H1 (cell line): ENCODE data around the gene ZFYVE27. TPM values are rescaled to one million over a fixed set of nuclear protein-coding genes. Genes with fewer than 3 reads are reported as not detected.
A peak's percentile ranks its signal among the peaks of the same experiment; 100 is the strongest.

Experiments
- CTCF ChIA-PET: fragments of 300-600 bp; sonication (Branson Sonifier 250); formaldehyde crosslinking; loops from one replicate; lab custom pipeline; 2021; ENCODE audit not compliant: partially characterized antibody; lab: Charles Lee
- POLR2A ChIA-PET: fragments of 300-600 bp; sonication (Branson Sonifier 250); formaldehyde crosslinking; loops from one replicate; lab custom pipeline; 2021; ENCODE audit warnings: inconsistent platforms; ENCODE audit not compliant: partially characterized antibody; lab: Charles Lee
- DNase-seq, 2 experiments: peaks; one replicate each; pipeline versions ENCODE4 v3.0.0 to v3.0.0-alpha.2; 2010 to 2022; ENCODE audit warnings: low spot score in 2 of 2, low read depth in 1 of 2, mixed read lengths in 1 of 2
- FAIRE-seq: peaks from 2 replicates; lab custom pipeline; 2011; peaks lifted over from hg19 to GRCh38; lab: Jason Lieb, UNC
- H2AFZ ChIP-seq: 2 replicates; pipeline ENCODE4 v1.8.1; 2012; ENCODE audit warnings: low read length, inconsistent platforms
- H2AK5ac ChIP-seq: 2 replicates; pipeline ENCODE4 v1.6.1; 2013; ENCODE audit warnings: low read depth, low read length
- H2BK120ac ChIP-seq: replicated peaks from 2 replicates; pipeline ENCODE3; 2013; ENCODE audit warnings: low read depth, low read length, inconsistent platforms
- H2BK12ac ChIP-seq: 2 replicates; pipeline ENCODE4 v1.6.1; 2013; ENCODE audit warnings: low read depth, low read length
- H2BK15ac ChIP-seq: 2 replicates; pipeline ENCODE4 v1.6.1; 2013; ENCODE audit warnings: low read length
- H2BK20ac ChIP-seq: 2 replicates; pipeline ENCODE4 v1.6.1; 2013; ENCODE audit warnings: low read length
- H2BK5ac ChIP-seq: 2 replicates; pipeline ENCODE4 v1.6.1; 2013; ENCODE audit warnings: low read depth, low read length
- H3K14ac ChIP-seq: 2 replicates; pipeline ENCODE4 v1.6.1; 2013; ENCODE audit warnings: inconsistent platforms; ENCODE audit not compliant: insufficient read length
- H3K18ac ChIP-seq: 2 replicates; pipeline ENCODE4 v1.6.1; 2013; ENCODE audit warnings: low read length; ENCODE audit errors: extremely low read depth
- H3K23ac ChIP-seq: 2 replicates; pipeline ENCODE4 v1.6.1; 2013; ENCODE audit warnings: inconsistent platforms; ENCODE audit not compliant: insufficient read length
- H3K23me2 ChIP-seq: 2 replicates; pipeline ENCODE4 v1.6.1; 2013; ENCODE audit warnings: low read depth, low read length
- H3K27ac ChIP-seq: 2 replicates; pipeline ENCODE4 v1.6.1; 2011; ENCODE audit warnings: low read depth, low read length, inconsistent platforms
- H3K27me3 ChIP-seq, 4 experiments: replicated peaks in 1 of 4; 1 replicate in 1 of 4; 2 replicates in 3 of 4; pipeline versions ENCODE4 v1.6.1 to v1.8.1; 2011 to 2013; ENCODE audit warnings: low read length in 3 of 4, mild to moderate bottlenecking in 3 of 4, inconsistent platforms in 2 of 4, mixed read lengths in 2 of 4, moderate library complexity in 1 of 4; ENCODE audit not compliant: control insufficient read depth in 3 of 4, insufficient read depth in 3 of 4; ENCODE audit errors: extremely low read depth in 1 of 4
- H3K36me3 ChIP-seq, 4 experiments: 2 replicates each; pipeline versions ENCODE4 v1.6.1 to v1.8.1; 2011 to 2013; ENCODE audit warnings: mild to moderate bottlenecking in 4 of 4, low read length in 3 of 4, moderate library complexity in 2 of 4, control low read depth in 1 of 4, inconsistent platforms in 1 of 4; ENCODE audit not compliant: insufficient read depth in 4 of 4, control insufficient read depth in 2 of 4
- H3K4ac ChIP-seq: replicated peaks from 2 replicates; pipeline ENCODE3; 2013; ENCODE audit warnings: low read length, low read depth, mixed read lengths, inconsistent platforms; ENCODE audit not compliant: insufficient read length
- H3K4me1 ChIP-seq, 4 experiments: replicated peaks in 1 of 4; 1 replicate in 1 of 4; 2 replicates in 3 of 4; pipeline versions ENCODE4 v1.6.1 to v1.8.1; 2011 to 2013; ENCODE audit warnings: low read length in 3 of 4, inconsistent platforms in 2 of 4, mixed read lengths in 1 of 4; ENCODE audit not compliant: insufficient read depth in 4 of 4, control insufficient read depth in 3 of 4
- H3K4me2 ChIP-seq, 2 experiments: 2 replicates each; pipeline versions ENCODE4 v1.6.1 to v1.8.1; 2011 to 2013; ENCODE audit warnings: low read depth in 2 of 2, low read length in 2 of 2, control low read depth in 1 of 2, inconsistent platforms in 1 of 2, mild to moderate bottlenecking in 1 of 2; ENCODE audit not compliant: insufficient read depth in 1 of 2
- H3K4me3 ChIP-seq, 4 experiments: fragments of 200-600, 300-600 bp in 1 of 4; sonication (generic), shearing (Covaris generic), sonication (Bioruptor Twin) in 1 of 4; 2 replicates each; pipeline versions ENCODE4 v1.5.1 to v1.8.1; 2011 to 2016; ENCODE audit warnings: low read length in 4 of 4, low read depth in 3 of 4, control low read depth in 2 of 4, inconsistent platforms in 2 of 4, mild to moderate bottlenecking in 2 of 4, mixed read lengths in 1 of 4, moderate library complexity in 1 of 4; ENCODE audit not compliant: insufficient read depth in 2 of 4; ENCODE audit errors: extremely low read depth in 1 of 4
- H3K56ac ChIP-seq: replicated peaks from 2 replicates; pipeline ENCODE3; 2013; ENCODE audit warnings: low read depth, mild to moderate bottlenecking, mixed read lengths, low read length, inconsistent platforms; ENCODE audit not compliant: insufficient read length
- H3K79me1 ChIP-seq: 2 replicates; pipeline ENCODE4 v1.6.1; 2013; ENCODE audit warnings: low read depth, low read length, control low read depth
- H3K79me2 ChIP-seq, 2 experiments: 2 replicates each; pipeline versions ENCODE4 v1.6.1 to v1.8.1; 2012 to 2013; ENCODE audit warnings: low read length in 2 of 2, mild to moderate bottlenecking in 2 of 2, inconsistent platforms in 1 of 2; ENCODE audit not compliant: insufficient read depth in 2 of 2, control insufficient read depth in 1 of 2
- H3K9ac ChIP-seq, 4 experiments: replicated peaks in 1 of 4; 1 replicate in 1 of 4; 2 replicates in 3 of 4; pipeline versions ENCODE4 v1.6.1 to v1.8.1; 2011 to 2013; ENCODE audit warnings: low read depth in 3 of 4, low read length in 3 of 4, control low read depth in 2 of 4, mild to moderate bottlenecking in 2 of 4, moderate library complexity in 2 of 4, inconsistent platforms in 1 of 4; ENCODE audit errors: extremely low read depth in 1 of 4
- H3K9me3 ChIP-seq, 2 experiments: 2 replicates each; pipeline versions ENCODE4 v1.6.1 to v1.8.1; 2012 to 2013; ENCODE audit warnings: mild to moderate bottlenecking in 2 of 2, moderate library complexity in 2 of 2, control low read depth in 1 of 2, inconsistent platforms in 1 of 2, low read depth in 1 of 2, low read length in 1 of 2, mixed read lengths in 1 of 2; ENCODE audit not compliant: insufficient read depth in 2 of 2
- H4K20me1 ChIP-seq, 2 experiments: replicated peaks in 1 of 2; 2 replicates each; pipeline versions ENCODE3 to v1.8.1; 2011 to 2013; ENCODE audit warnings: inconsistent platforms in 2 of 2, low read length in 2 of 2, mild to moderate bottlenecking in 1 of 2; ENCODE audit not compliant: insufficient read depth in 2 of 2, control insufficient read depth in 1 of 2
- H4K5ac ChIP-seq: 2 replicates; pipeline ENCODE4 v1.6.1; 2013; ENCODE audit warnings: low read length, low read depth, mixed read lengths, inconsistent platforms; ENCODE audit not compliant: insufficient read length
- H4K8ac ChIP-seq: 2 replicates; pipeline ENCODE4 v1.8.0; 2013; ENCODE audit warnings: mild to moderate bottlenecking, moderate library complexity, low read length, inconsistent platforms; ENCODE audit not compliant: insufficient read depth; ENCODE audit errors: extremely low read depth
- H4K91ac ChIP-seq: replicated peaks from 2 replicates; pipeline ENCODE3; 2013; ENCODE audit warnings: low read length, mixed read lengths, inconsistent platforms; ENCODE audit not compliant: insufficient read length
- PHF8 ChIP-seq: fragments of 200-600 bp; sonication (generic); conservative IDR thresholded peaks from 2 replicates; pipeline ENCODE4 v1.7.1; 2012; ENCODE audit warnings: low read depth, mild to moderate bottlenecking, inconsistent platforms, low read length, moderate library complexity
- RFX5 ChIP-seq: IDR thresholded peaks from 2 replicates; pipeline ENCODE4 v1.6.1; 2011; ENCODE audit warnings: low read depth, low read length, improper control_type of control experiment, borderline replicate concordance
- TAF7 ChIP-seq: optimal IDR thresholded peaks from 2 replicates; pipeline ENCODE3; 2011; ENCODE audit warnings: low read depth, mild to moderate bottlenecking, inconsistent platforms, low read length, moderate library complexity, borderline replicate concordance
- WGBS, 2 experiments: shearing (Covaris generic) in 1 of 2; methylation state at CpG; one replicate each; pipeline versions ENCODE4 v1.1.6 to v1.1.7; 2013 to 2015; ENCODE audit warnings: low lambda C conversion rate in 2 of 2, mixed read lengths in 2 of 2, inconsistent platforms in 1 of 2, low coverage in 1 of 2, missing lambda C conversion rate in 1 of 2; ENCODE audit not compliant: insufficient replicate concordance in 2 of 2, insufficient coverage in 1 of 2, insufficient read length in 1 of 2; ENCODE audit errors: extremely low coverage in 1 of 2, missing lambda C conversion rate in 1 of 2; 5-methylcytosine and 5-hydroxymethylcytosine counted together
- polyA plus RNA-seq, 7 experiments: library from polyadenylated mRNA; depleted of rRNA in 3 of 7; stranded (reverse) in 5 of 7; unstranded in 2 of 7; fragments of >200 nt in 5 of 7; fragments of 200-250 nt in 2 of 7; gene quantifications; 1 replicate in 5 of 7; 2 replicates in 1 of 7; 4 replicates in 1 of 7; pipeline versions ENCODE4 v1.2.1 to v1.2.3, GENCODE V29; 2011 to 2013; ENCODE audit warnings: missing spikeins in 2 of 7, mixed read lengths in 2 of 7
- total RNA-seq: library from RNA; stranded (reverse); fragmentation: NEBNext Ultra II Directional; extraction: Animal tissue kit (Norgen Biotek cat#: 25700); gene quantifications from 2 replicates; pipeline ENCODE4 v1.2.1, GENCODE V29; 2021

ZFYVE27 gene
- total and polyA plus RNA-seq, 2 of the 8 experiments (the other 6 are each of a cell fraction or from before 2014, with no cell fraction given) = 16.6 to 19.8 TPM

DNA sequence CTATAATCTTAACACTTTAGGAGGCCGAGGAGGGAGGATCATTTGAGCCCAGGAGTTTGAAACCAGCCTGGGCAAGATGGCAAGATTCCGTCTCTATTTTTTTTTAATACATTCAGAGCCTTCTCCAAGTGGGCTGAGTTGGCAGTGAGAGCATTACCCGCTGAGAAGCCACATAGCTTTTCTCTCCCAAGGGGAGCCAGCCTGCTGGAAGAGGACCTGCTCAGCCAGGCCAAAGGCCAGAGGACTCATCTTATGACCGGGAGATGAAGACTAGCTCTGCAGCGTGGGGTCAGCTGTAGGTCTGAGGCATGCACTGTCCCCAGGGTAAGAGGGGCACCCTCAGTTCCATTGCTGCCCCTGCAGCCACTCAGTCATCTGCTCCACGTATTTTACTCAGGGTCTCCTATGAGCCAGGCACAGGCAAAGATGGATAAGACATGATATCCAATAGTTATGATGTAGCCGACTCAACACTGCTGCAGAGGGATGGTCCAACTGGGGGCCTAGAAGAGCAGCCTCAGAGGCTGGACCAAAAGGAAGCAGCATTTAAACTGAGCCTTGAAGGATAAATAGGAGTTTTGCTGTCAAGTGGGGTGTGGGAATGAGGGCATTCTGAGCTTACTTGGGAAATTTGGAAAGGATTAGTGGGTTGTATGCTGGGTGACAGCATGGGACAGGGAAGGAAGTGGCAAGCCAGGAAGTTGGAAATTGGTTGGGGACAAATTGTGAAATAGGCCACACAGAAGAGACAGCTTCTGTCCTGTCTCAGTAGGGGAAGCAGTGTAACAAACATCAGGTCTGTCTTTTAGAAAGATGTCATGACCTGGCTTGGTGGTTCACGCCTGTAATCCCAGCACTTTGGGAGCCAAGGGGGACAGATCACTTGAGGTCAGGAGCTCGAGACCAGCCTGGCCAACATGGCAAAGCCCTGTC is 25.0 kb upstream of the ZFYVE27 start:
- Histone ChIP-seq H3K79me1 (no peaks in the 10 kb centered on the region), H3K79me2 (peaks cover 0 to 5% of the 10 kb centered on the region in 2 experiments; a peak in 1 of 4 replicates), H3K23ac (no peak overlapping the region), H2BK5ac (no peak overlapping the region), H4K91ac (no peak overlapping the region), H3K27ac (no peak overlapping the region), H2AK5ac (peak overlapping the region; percentile 20; the same call in 1 of the 2 replicates), H2BK20ac (no peak overlapping the region; the same call in 1 of the 2 replicates), H2BK120ac (no peak overlapping the region), H2BK12ac (no peak overlapping the region), H3K4ac (no peak overlapping the region), H3K18ac (no peak overlapping the region; the same call in 1 of the 2 replicates), H4K8ac (no peak overlapping the region), H3K9ac (no peak overlapping the region; a peak in 1 of 7 replicates), H3K56ac (no peak overlapping the region), H3K23me2 (peaks cover 16% of the 10 kb centered on the region), H4K20me1 (no peaks in the 10 kb centered on the region), H2BK15ac (peak overlapping the region; percentile 95; the same call in 1 of the 2 replicates), H3K4me1 (peaks cover 4 to 11% (median 8%) of the 10 kb centered on the region in 4 experiments; a peak in 6 of 7 replicates), H3K4me2 (no peak overlapping the region; a peak in 1 of 4 replicates), H2AFZ (no peak overlapping the region), H3K36me3 (0 out of 8 replicates have a peak, but pooled peaks cover 0 to 2% (median 0%) of the 10 kb centered on the region in 4 experiments), H3K14ac (no peak overlapping the region), H3K27me3 (no peaks in the 10 kb centered on the region), H3K9me3 (no peaks in the 10 kb centered on the region), H3K4me3 (no peak overlapping the region), H4K5ac (no peak overlapping the region)
- 86% methylated on average over 9 of the region's 9 CpGs; no CpG with 5 or more reads in 1 of the 2 experiments for WGBS, 2 experiments
- ChIA-PET POLR2A (interaction anchor here (1.2 to 12.5 kb wide), 4 partner anchors 10 to 35 kb away, joined by 3 to 234 read pairs (median 32); partner anchors contain the start of genes AVPI1 and ZFYVE27), CTCF (interaction anchor here (1.0 to 20.9 kb wide), 7 partner anchors 6 to 190 kb away, joined by 3 to 773 read pairs (median 52); partner anchors contain the start of genes AVPI1 and ZFYVE27)
- DNase-seq (no peak), FAIRE-seq (no peak)
- TF ChIP-seq RFX5 (no peak), TAF7 (no peak), PHF8 (no peak)
